ENCODE data around the gene NAE1.

The NAE1 gene

GRCh38 chr16:66848172-66848571, 17.4 kb upstream of the NAE1 start:
- no peak overlapping the region for H3K4me3 ChIP-seq (replicated peaks; ENCODE audit: low read depth, low read length)
- DNase-seq (ENCODE audit: extremely low read depth, insufficient read length) = no peak
- no peaks in the 10 kb centered on the region for H3K36me3 ChIP-seq (ENCODE audit: control insufficient read depth, insufficient read depth, low read length)
- H3K27me3 ChIP-seq (replicated peaks; ENCODE audit: control insufficient read depth, insufficient read depth, low read length) = no peaks in the 10 kb centered on the region; the same call in none of the 2 replicates
- no peak for TF ChIP-seq CTCF (IDR thresholded peaks at IDR 0.05; ENCODE audit: insufficient read depth, low read length, poor library complexity, severe bottlenecking)

- TF ChIP-seq CTCF (IDR thresholded peaks at IDR 0.05; ENCODE audit: insufficient read depth, low read length, poor library complexity, severe bottlenecking) = no peak
- Histone ChIP-seq H3K27me3 (replicated peaks; ENCODE audit: control insufficient read depth, insufficient read depth, low read length) (no peaks in the 10 kb centered on the region; the same call in none of the 2 replicates), H3K4me3 (replicated peaks; ENCODE audit: low read depth, low read length) (no peak overlapping the region), H3K36me3 (ENCODE audit: control insufficient read depth, insufficient read depth, low read length) (no peaks in the 10 kb centered on the region)
- DNase-seq (ENCODE audit: extremely low read depth, insufficient read length) = no peak
Measured at GRCh38 chr16:66847533-66848067, 16.8 kb upstream of the NAE1 start.

GRCh38 chr16:66846831-66847230, 16.1 kb upstream of the NAE1 start:
- Histone ChIP-seq H3K4me3 (replicated peaks; ENCODE audit: low read depth, low read length) (no peak overlapping the region), H3K27me3 (replicated peaks; ENCODE audit: control insufficient read depth, insufficient read depth, low read length) (no peaks in the 10 kb centered on the region; the same call in none of the 2 replicates), H3K36me3 (ENCODE audit: control insufficient read depth, insufficient read depth, low read length) (no peaks in the 10 kb centered on the region)
- no peak for DNase-seq (ENCODE audit: extremely low read depth, insufficient read length)
- TF ChIP-seq CTCF (IDR thresholded peaks at IDR 0.05; ENCODE audit: insufficient read depth, low read length, poor library complexity, severe bottlenecking) = no peak

- H3K4me3 ChIP-seq (replicated peaks; ENCODE audit: low read depth, low read length) = no peak overlapping the region
- no peaks in the 10 kb centered on the region for H3K36me3 ChIP-seq (ENCODE audit: control insufficient read depth, insufficient read depth, low read length)
- no peak for DNase-seq (ENCODE audit: extremely low read depth, insufficient read length)
- H3K27me3 ChIP-seq (replicated peaks; ENCODE audit: control insufficient read depth, insufficient read depth, low read length) = no peaks in the 10 kb centered on the region; the same call in none of the 2 replicates
- no peak for TF ChIP-seq CTCF (IDR thresholded peaks at IDR 0.05; ENCODE audit: insufficient read depth, low read length, poor library complexity, severe bottlenecking)
Measured at GRCh38 chr16:66846266-66846665, 15.5 kb upstream of the NAE1 start.

- H3K36me3 ChIP-seq (ENCODE audit: control insufficient read depth, insufficient read depth, low read length) = no peaks in the 10 kb centered on the region
- H3K27me3 ChIP-seq (replicated peaks; ENCODE audit: control insufficient read depth, insufficient read depth, low read length) = no peaks in the 10 kb centered on the region; the same call in none of the 2 replicates
- no peak overlapping the region for H3K4me3 ChIP-seq (replicated peaks; ENCODE audit: low read depth, low read length)
- TF ChIP-seq CTCF (IDR thresholded peaks at IDR 0.05; ENCODE audit: insufficient read depth, low read length, poor library complexity, severe bottlenecking) = no peak
- DNase-seq (ENCODE audit: extremely low read depth, insufficient read length) = no peak
Measured at GRCh38 chr16:66845791-66846221, 15.0 kb upstream of the NAE1 start.

- H3K4me3 ChIP-seq (replicated peaks; ENCODE audit: low read depth, low read length) = no peak overlapping the region
- no peak for DNase-seq (ENCODE audit: extremely low read depth, insufficient read length)
- no peaks in the 10 kb centered on the region for H3K36me3 ChIP-seq (ENCODE audit: control insufficient read depth, insufficient read depth, low read length)
- H3K27me3 ChIP-seq (replicated peaks; ENCODE audit: control insufficient read depth, insufficient read depth, low read length) = no peaks in the 10 kb centered on the region; the same call in none of the 2 replicates
- TF ChIP-seq CTCF (IDR thresholded peaks at IDR 0.05; ENCODE audit: insufficient read depth, low read length, poor library complexity, severe bottlenecking) = no peak
Measured at GRCh38 chr16:66845080-66845410, 14.3 kb upstream of the NAE1 start.

All from GM06990 (cell line).